Measurements from ENCODE around the gene PPM1D.
"Not testable (repeated sequence)": the region's sequence is repeated elsewhere in the genome, so short reads cannot be mapped to it uniquely, and the experiment has no call there.

The PPM1D gene

GRCh38 chr17:60594170-60594569, 5.8 kb upstream of the PPM1D start:
- DNase-seq: not testable (repeated sequence)

GRCh38 chr17:60594734-60595133, 5.3 kb upstream of the PPM1D start:
- no peak for DNase-seq

GRCh38 chr17:60597297-60597696, 2.7 kb upstream of the PPM1D start:
- DNase-seq: no peak

- DNase-seq: peak; percentile 44
Measured at GRCh38 chr17:60598001-60598736, 1.8 kb upstream of the PPM1D start.

- DNase-seq: no peak
Measured at GRCh38 chr17:60599220-60599619, 773 bp upstream of the PPM1D start.

- peak; percentile 47 for DNase-seq
Measured at GRCh38 chr17:60600490-60601446, 775 bp downstream of the PPM1D start.

GRCh38 chr17:60601447-60602384, 1.7 kb downstream of the PPM1D start:
- no peak for DNase-seq

- no peak for DNase-seq
Measured at GRCh38 chr17:60602385-60602742, 2.4 kb downstream of the PPM1D start.

GRCh38 chr17:60602871-60603270, 2.9 kb downstream of the PPM1D start:
- no peak for DNase-seq

- DNase-seq: not testable (repeated sequence)
Measured at GRCh38 chr17:60603477-60603876, 3.5 kb downstream of the PPM1D start.

- DNase-seq: no peak
Measured at GRCh38 chr17:60604686-60605334, 4.8 kb downstream of the PPM1D start.

- no peak for DNase-seq
Measured at GRCh38 chr17:60606036-60606435, 6.0 kb downstream of the PPM1D start.

GRCh38 chr17:60610473-60610872, 10.5 kb downstream of the PPM1D start:
- no peak for DNase-seq

GRCh38 chr17:60611321-60611720, 11.3 kb downstream of the PPM1D start:
- DNase-seq: not testable (repeated sequence)

GRCh38 chr17:60613325-60613724, 13.3 kb downstream of the PPM1D start:
- no peak for DNase-seq

GRCh38 chr17:60613796-60614195, 13.8 kb downstream of the PPM1D start:
- not testable (repeated sequence) for DNase-seq

- DNase-seq: not testable (repeated sequence)
Measured at GRCh38 chr17:60614247-60614646, 14.3 kb downstream of the PPM1D start.

- no peak for DNase-seq
Measured at GRCh38 chr17:60615108-60615507, 15.1 kb downstream of the PPM1D start.

- DNase-seq: no peak
Measured at GRCh38 chr17:60615840-60616239, 15.8 kb downstream of the PPM1D start.

GRCh38 chr17:60618080-60618479, 18.1 kb downstream of the PPM1D start:
- no peak for DNase-seq

- no peak for DNase-seq
Measured at GRCh38 chr17:60618854-60619526, 19.0 kb downstream of the PPM1D start.

- DNase-seq: no peak
Measured at GRCh38 chr17:60622961-60623360, 23.0 kb downstream of the PPM1D start.
